PC-3 (cell line): Measurements from ENCODE around the gene CFAP47.

Experiments
- EZH2phosphoT487 ChIP-seq: fragments of 300-600 bp; sonication (generic); IDR thresholded peaks from 2 replicates; pipeline ENCODE4 v1.6.1; 2018; ENCODE audit warnings: mild to moderate bottlenecking, antibody characterized with exemption, low read length, borderline replicate concordance
- TF ChIP-seq, protein P1 (sequence below): fragments of 300-600 bp; sonication (generic); conservative IDR thresholded peaks from 2 replicates; pipeline ENCODE4 v1.5.1; 2017; ENCODE audit warnings: antibody characterized with exemption, low read depth, mild to moderate bottlenecking, low read length

DNA sequence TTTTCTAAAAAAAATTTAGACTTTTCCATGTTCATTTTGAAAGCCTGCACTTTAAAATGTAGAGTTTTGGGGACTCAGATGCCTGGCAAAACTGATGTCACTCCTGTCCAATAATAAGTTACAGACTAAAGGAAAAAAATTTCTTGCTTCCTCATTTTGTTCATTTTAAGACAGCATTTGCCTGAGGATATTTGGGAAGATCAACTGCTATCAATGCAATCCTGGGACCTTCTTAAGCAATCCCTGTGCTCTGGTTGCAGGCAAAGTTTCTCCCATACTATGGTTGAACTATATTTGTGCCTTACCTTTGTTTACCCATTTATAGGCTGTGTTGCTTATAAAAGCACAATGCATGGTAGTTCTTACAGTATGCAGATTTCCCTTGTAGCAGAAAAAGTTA lies 280.4 kb downstream of the CFAP47 start:
- TF ChIP-seq, protein P1, sequence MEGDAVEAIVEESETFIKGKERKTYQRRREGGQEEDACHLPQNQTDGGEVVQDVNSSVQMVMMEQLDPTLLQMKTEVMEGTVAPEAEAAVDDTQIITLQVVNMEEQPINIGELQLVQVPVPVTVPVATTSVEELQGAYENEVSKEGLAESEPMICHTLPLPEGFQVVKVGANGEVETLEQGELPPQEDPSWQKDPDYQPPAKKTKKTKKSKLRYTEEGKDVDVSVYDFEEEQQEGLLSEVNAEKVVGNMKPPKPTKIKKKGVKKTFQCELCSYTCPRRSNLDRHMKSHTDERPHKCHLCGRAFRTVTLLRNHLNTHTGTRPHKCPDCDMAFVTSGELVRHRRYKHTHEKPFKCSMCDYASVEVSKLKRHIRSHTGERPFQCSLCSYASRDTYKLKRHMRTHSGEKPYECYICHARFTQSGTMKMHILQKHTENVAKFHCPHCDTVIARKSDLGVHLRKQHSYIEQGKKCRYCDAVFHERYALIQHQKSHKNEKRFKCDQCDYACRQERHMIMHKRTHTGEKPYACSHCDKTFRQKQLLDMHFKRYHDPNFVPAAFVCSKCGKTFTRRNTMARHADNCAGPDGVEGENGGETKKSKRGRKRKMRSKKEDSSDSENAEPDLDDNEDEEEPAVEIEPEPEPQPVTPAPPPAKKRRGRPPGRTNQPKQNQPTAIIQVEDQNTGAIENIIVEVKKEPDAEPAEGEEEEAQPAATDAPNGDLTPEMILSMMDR, result no peak
- TF ChIP-seq EZH2phosphoT487, result no peak
